Sigmoid colon (tissue), 7 donors: ENCODE results near the gene LY9. TPM values are rescaled to one million over a fixed set of nuclear protein-coding genes. Genes with fewer than 3 reads are reported as not detected.
"Not testable (repeated sequence)": the region's sequence is repeated elsewhere in the genome, so short reads cannot be mapped to it uniquely, and the experiment has no call there.

Source experiments
- DNase-seq: peaks from one replicate; pipeline ENCODE4 v3.0.0-alpha.2; 2019
- H3K27ac ChIP-seq, 4 donors: fragments of 200-600 bp; sonication (generic); one replicate each; pipeline ENCODE4 v1.5.1; 2016 to 2019; ENCODE audit warnings: mild to moderate bottlenecking in 1 of 4
- H3K27me3 ChIP-seq, 3 donors: fragments of 200-600 bp; sonication (generic); one replicate each; pipeline ENCODE4 v1.5.1; 2019; ENCODE audit warnings: mild to moderate bottlenecking in 1 of 3
- H3K36me3 ChIP-seq, 4 donors: fragments of 200-600 bp; sonication (generic); one replicate each; pipeline ENCODE4 v1.5.1; 2016 to 2019
- H3K4me1 ChIP-seq, 4 donors: fragments of 200-600 bp; sonication (generic); one replicate each; pipeline ENCODE4 v1.5.1; 2017 to 2019
- H3K4me3 ChIP-seq, 4 donors: fragments of 200-600 bp; sonication (generic); one replicate each; pipeline ENCODE4 v1.5.1; 2017 to 2019; ENCODE audit warnings: mild to moderate bottlenecking in 2 of 4, moderate library complexity in 1 of 4
- H3K9me3 ChIP-seq, 4 donors: fragments of 200-600 bp in 3 of 4; sonication (generic) in 3 of 4; one replicate each; pipeline versions ENCODE4 v1.5.1 to v1.6.1; 2013 to 2019
- EP300 ChIP-seq, 4 donors: sonication (generic); formaldehyde crosslinking; IDR thresholded peaks; one replicate each; pipeline ENCODE4 v1.6.1; 2017; ENCODE audit warnings: antibody characterized with exemption in 4 of 4
- POLR2A ChIP-seq, 2 donors: fragments of 450-650 bp; IDR thresholded peaks; one replicate each; pipeline ENCODE4 v1.6.1; 2016; ENCODE audit warnings: antibody characterized with exemption in 2 of 2, mild to moderate bottlenecking in 2 of 2, moderate library complexity in 2 of 2
- POLR2AphosphoS5 ChIP-seq, 4 donors: sonication (generic); formaldehyde crosslinking; IDR thresholded peaks; one replicate each; pipeline ENCODE4 v1.6.1; 2017; ENCODE audit warnings: antibody characterized with exemption in 4 of 4
- WGBS, 2 donors: extraction: QIAGEN DNeasy Blood & Tissue Kit; methylation state at CpG; one replicate each; pipeline ENCODE4 v1.1.7; 2013; 5-methylcytosine and 5-hydroxymethylcytosine counted together
- intact Hi-C: fragments of 100-400 bp; cut with DNase I; formaldehyde crosslinking; loops from one replicate; pipeline ENCODE4 v1.15.1; 2023
- polyA plus RNA-seq, 3 donors: library from polyadenylated mRNA; stranded (reverse); fragments of 200-250 nt; gene quantifications; one replicate each; pipeline ENCODE4 v1.2.3, GENCODE V29; 2013
- total RNA-seq, 4 donors: library from RNA; depleted of rRNA; stranded (reverse); fragments of >200 nt; gene quantifications; one replicate each; pipeline ENCODE4 v1.1.0, GENCODE V29; 2016
- TF ChIP-seq, protein P1 (sequence below), 4 experiments: fragments of 450-650 bp in 3 of 4; fragments of 200-600 bp in 1 of 4; IDR thresholded peaks; one replicate each; pipeline ENCODE4 v1.5.1; 2016 to 2019; ENCODE audit warnings: antibody characterized with exemption in 4 of 4, mild to moderate bottlenecking in 3 of 4, moderate library complexity in 2 of 4
- donor health status: healthy with polysubstance abuse.
- donor health status: Bipolar disorder and iron deficiency.
- donor health status: healthy.

The LY9 gene
- total and polyA plus RNA-seq, 7 donors: under 0.01 to 12.8 (median 0.23) TPM; not detected in 2

GRCh38 chr1:160866001-160866694 is 70.2 kb downstream of the LY9 start:
- TF ChIP-seq, protein P1, sequence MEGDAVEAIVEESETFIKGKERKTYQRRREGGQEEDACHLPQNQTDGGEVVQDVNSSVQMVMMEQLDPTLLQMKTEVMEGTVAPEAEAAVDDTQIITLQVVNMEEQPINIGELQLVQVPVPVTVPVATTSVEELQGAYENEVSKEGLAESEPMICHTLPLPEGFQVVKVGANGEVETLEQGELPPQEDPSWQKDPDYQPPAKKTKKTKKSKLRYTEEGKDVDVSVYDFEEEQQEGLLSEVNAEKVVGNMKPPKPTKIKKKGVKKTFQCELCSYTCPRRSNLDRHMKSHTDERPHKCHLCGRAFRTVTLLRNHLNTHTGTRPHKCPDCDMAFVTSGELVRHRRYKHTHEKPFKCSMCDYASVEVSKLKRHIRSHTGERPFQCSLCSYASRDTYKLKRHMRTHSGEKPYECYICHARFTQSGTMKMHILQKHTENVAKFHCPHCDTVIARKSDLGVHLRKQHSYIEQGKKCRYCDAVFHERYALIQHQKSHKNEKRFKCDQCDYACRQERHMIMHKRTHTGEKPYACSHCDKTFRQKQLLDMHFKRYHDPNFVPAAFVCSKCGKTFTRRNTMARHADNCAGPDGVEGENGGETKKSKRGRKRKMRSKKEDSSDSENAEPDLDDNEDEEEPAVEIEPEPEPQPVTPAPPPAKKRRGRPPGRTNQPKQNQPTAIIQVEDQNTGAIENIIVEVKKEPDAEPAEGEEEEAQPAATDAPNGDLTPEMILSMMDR (IDR thresholded peaks at IDR 0.05): no peak
- TF ChIP-seq POLR2AphosphoS5 (IDR thresholded peaks at IDR 0.05) (no peak), EP300 (IDR thresholded peaks at IDR 0.05) (no peak), POLR2A (IDR thresholded peaks at IDR 0.05) (no peak)
- intact Hi-C loops: no loop called here
- Histone ChIP-seq H3K4me3 (no peak overlapping the region), H3K9me3 (no peaks in the 10 kb centered on the region), H3K27me3 (no peaks in the 10 kb centered on the region), H3K4me1 (no peaks in the 10 kb centered on the region), H3K27ac (no peak overlapping the region), H3K36me3 (no peaks in the 10 kb centered on the region)
- DNase-seq: no peak

DNA sequence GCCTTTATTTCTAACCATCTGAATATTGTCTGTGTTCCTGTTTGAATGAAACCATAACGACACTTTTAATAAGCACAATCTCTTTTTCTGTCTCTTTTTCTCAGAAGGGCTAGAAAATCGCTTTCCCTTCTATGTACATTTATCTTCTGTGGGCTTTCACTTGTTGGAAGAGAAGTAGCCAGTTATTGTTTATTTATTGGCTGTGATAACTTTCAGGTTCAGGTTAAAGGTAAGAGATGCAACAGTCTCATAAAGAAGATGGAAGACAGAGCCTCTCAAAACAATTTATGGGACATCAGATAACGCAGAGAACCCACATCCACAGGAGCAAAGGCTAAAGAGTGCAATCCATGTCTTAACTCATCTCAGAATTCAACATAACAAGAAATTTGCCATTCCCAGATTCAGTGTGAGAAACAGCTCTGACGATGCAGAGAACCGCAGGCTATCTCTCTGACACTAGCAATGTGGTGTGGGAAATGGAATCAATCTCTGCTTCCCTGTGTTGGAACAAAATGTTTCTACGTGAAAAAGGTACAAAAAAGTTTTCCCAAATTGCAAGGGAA is 70.8 kb downstream of the LY9 start:
- WGBS, 2 donors: 73 to 79% methylated on average over 6 of the region's 6 CpGs
- Histone ChIP-seq H3K36me3 (no peaks in the 10 kb centered on the region), H3K27ac (no peak overlapping the region), H3K4me3 (no peak overlapping the region), H3K4me1 (no peaks in the 10 kb centered on the region), H3K27me3 (no peaks in the 10 kb centered on the region), H3K9me3 (no peaks in the 10 kb centered on the region)
- DNase-seq: no peak
- intact Hi-C loops: no loop called here
- no peak for TF ChIP-seq POLR2AphosphoS5 (IDR thresholded peaks at IDR 0.05)
- no peak for TF ChIP-seq POLR2A (IDR thresholded peaks at IDR 0.05)
- TF ChIP-seq, protein P1 (IDR thresholded peaks at IDR 0.05): no peak
- TF ChIP-seq EP300 (IDR thresholded peaks at IDR 0.05): no peak

- intact Hi-C loops, H3K36me3 ChIP-seq, H3K9me3 ChIP-seq, H3K4me1 ChIP-seq, DNase-seq, H3K27me3 ChIP-seq, H3K27ac ChIP-seq, H3K4me3 ChIP-seq: not testable (repeated sequence)
- WGBS, 2 donors: 65 to 73% methylated on average over 4 of the region's 4 CpGs
These were observed 71.7 kb downstream of the LY9 start for GRCh38 chr1:160867651-160868050.

- H3K27me3 ChIP-seq: no peaks in the 10 kb centered on the region
- 77 to 86% methylated on average over 3 of the region's 3 CpGs for WGBS, 2 donors
- H3K4me3 ChIP-seq: no peak overlapping the region
- DNase-seq: no peak
- no peaks in the 10 kb centered on the region for H3K4me1 ChIP-seq
- H3K27ac ChIP-seq: no peak overlapping the region
- intact Hi-C loops: no loop called here
- no peak for TF ChIP-seq POLR2A (IDR thresholded peaks at IDR 0.05)
- TF ChIP-seq EP300 (IDR thresholded peaks at IDR 0.05): no peak
- no peak for TF ChIP-seq POLR2AphosphoS5 (IDR thresholded peaks at IDR 0.05)
- TF ChIP-seq, protein P1 (IDR thresholded peaks at IDR 0.05): no peak
- H3K9me3 ChIP-seq: no peaks in the 10 kb centered on the region
- H3K36me3 ChIP-seq: no peaks in the 10 kb centered on the region
These were observed 72.2 kb downstream of the LY9 start for GRCh38 chr1:160868141-160868540.

DNA sequence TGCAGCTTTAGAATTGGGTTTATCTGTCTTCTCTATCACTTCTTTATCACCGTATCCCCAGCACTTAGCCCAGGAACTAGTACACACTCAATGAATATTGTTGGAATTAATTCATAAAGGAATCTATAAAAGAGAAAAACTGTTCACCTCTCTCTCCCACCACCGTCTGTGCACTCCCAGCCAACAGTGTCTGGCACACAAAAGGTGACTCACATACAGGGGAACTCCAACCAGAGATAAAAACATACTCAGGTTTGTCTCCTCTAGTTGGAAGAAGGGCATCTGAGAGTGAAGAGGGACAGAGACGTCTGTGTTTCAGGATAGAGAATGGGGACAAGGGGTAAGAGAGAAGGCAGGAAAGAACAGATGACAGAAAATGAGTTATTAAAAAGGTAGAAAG is 79.0 kb downstream of the LY9 start:
- no peak for DNase-seq
- Histone ChIP-seq H3K36me3 (no peaks in the 10 kb centered on the region), H3K9me3 (no peaks in the 10 kb centered on the region), H3K4me1 (no peaks in the 10 kb centered on the region), H3K27me3 (no peaks in the 10 kb centered on the region), H3K4me3 (no peak overlapping the region), H3K27ac (no peak overlapping the region)
- TF ChIP-seq POLR2AphosphoS5 (IDR thresholded peaks at IDR 0.05) (no peak), POLR2A (IDR thresholded peaks at IDR 0.05) (no peak), EP300 (IDR thresholded peaks at IDR 0.05) (no peak)
- TF ChIP-seq, protein P1 (IDR thresholded peaks at IDR 0.05): no peak
- WGBS, 2 donors: 69 to 77% methylated on average over 3 of the region's 3 CpGs
- intact Hi-C loops: no loop called here

GRCh38 chr1:160875591-160875990 is 79.6 kb downstream of the LY9 start:
- H3K27ac ChIP-seq, H3K36me3 ChIP-seq, H3K27me3 ChIP-seq, DNase-seq, intact Hi-C loops, H3K4me3 ChIP-seq, H3K4me1 ChIP-seq, H3K9me3 ChIP-seq: not testable (repeated sequence)
- 67 to 81% methylated on average over 4 of the region's 4 CpGs for WGBS, 2 donors
